ENCODE data around the gene B4GALNT2. TPM values are rescaled to one million over a fixed set of nuclear protein-coding genes. Genes with fewer than 3 reads are reported as not detected.

Gene B4GALNT2
- total RNA-seq, 1 donor from 2014 or later, result 0.98 TPM

GRCh38 chr17:49200423-49201083, 68.0 kb downstream of the B4GALNT2 start:
- H3K4me1 Mint-ChIP-seq (ENCODE audit: low read depth, unreplicated experiment), result no peaks in the 10 kb centered on the region
- H3K4me3 Mint-ChIP-seq (ENCODE audit: unreplicated experiment), result no peak overlapping the region
- no peak overlapping the region for H3K27ac Mint-ChIP-seq (ENCODE audit: unreplicated experiment)
- H3K36me3 Mint-ChIP-seq (ENCODE audit: unreplicated experiment), result no peaks in the 10 kb centered on the region
- TF ChIP-seq CTCF (IDR thresholded peaks at IDR 0.05; ENCODE audit: partially characterized antibody, unreplicated experiment), result no peak
- peaks cover 1% of the 10 kb centered on the region for H3K9me3 Mint-ChIP-seq (ENCODE audit: unreplicated experiment)
- peaks cover 4% of the 10 kb centered on the region for H3K27me3 Mint-ChIP-seq (ENCODE audit: unreplicated experiment)
- DNase-seq, result no peak

GRCh38 chr17:49201481-49201927, 68.9 kb downstream of the B4GALNT2 start:
- H3K36me3 Mint-ChIP-seq (ENCODE audit: unreplicated experiment), result no peaks in the 10 kb centered on the region
- no peak overlapping the region for H3K4me3 Mint-ChIP-seq (ENCODE audit: unreplicated experiment)
- TF ChIP-seq CTCF (IDR thresholded peaks at IDR 0.05; ENCODE audit: partially characterized antibody, unreplicated experiment), result no peak
- H3K27me3 Mint-ChIP-seq (ENCODE audit: unreplicated experiment), result peaks cover 7% of the 10 kb centered on the region
- H3K9me3 Mint-ChIP-seq (ENCODE audit: unreplicated experiment), result peaks cover 1% of the 10 kb centered on the region
- DNase-seq, result no peak
- no peaks in the 10 kb centered on the region for H3K4me1 Mint-ChIP-seq (ENCODE audit: low read depth, unreplicated experiment)
- H3K27ac Mint-ChIP-seq (ENCODE audit: unreplicated experiment), result no peak overlapping the region

- Mint-ChIP-seq H3K36me3 (ENCODE audit: unreplicated experiment) (no peaks in the 10 kb centered on the region), H3K9me3 (ENCODE audit: unreplicated experiment) (peaks cover 1% of the 10 kb centered on the region), H3K27ac (ENCODE audit: unreplicated experiment) (no peak overlapping the region), H3K4me1 (ENCODE audit: low read depth, unreplicated experiment) (no peaks in the 10 kb centered on the region), H3K4me3 (ENCODE audit: unreplicated experiment) (no peak overlapping the region), H3K27me3 (ENCODE audit: unreplicated experiment) (peaks cover 7% of the 10 kb centered on the region)
- no peak for TF ChIP-seq CTCF (IDR thresholded peaks at IDR 0.05; ENCODE audit: partially characterized antibody, unreplicated experiment)
- no peak for DNase-seq
Measured at GRCh38 chr17:49203796-49204195, 71.2 kb downstream of the B4GALNT2 start.

- H3K27ac Mint-ChIP-seq (ENCODE audit: unreplicated experiment), result no peak overlapping the region
- DNase-seq, result no peak
- peaks cover 1% of the 10 kb centered on the region for H3K9me3 Mint-ChIP-seq (ENCODE audit: unreplicated experiment)
- H3K4me3 Mint-ChIP-seq (ENCODE audit: unreplicated experiment), result no peak overlapping the region
- no peaks in the 10 kb centered on the region for H3K36me3 Mint-ChIP-seq (ENCODE audit: unreplicated experiment)
- H3K4me1 Mint-ChIP-seq (ENCODE audit: low read depth, unreplicated experiment), result no peaks in the 10 kb centered on the region
- no peak for TF ChIP-seq CTCF (IDR thresholded peaks at IDR 0.05; ENCODE audit: partially characterized antibody, unreplicated experiment)
- peaks cover 9% of the 10 kb centered on the region for H3K27me3 Mint-ChIP-seq (ENCODE audit: unreplicated experiment)
Measured at GRCh38 chr17:49204516-49204915, 71.9 kb downstream of the B4GALNT2 start.

GRCh38 chr17:49209061-49209571, 76.5 kb downstream of the B4GALNT2 start:
- H3K27ac Mint-ChIP-seq (ENCODE audit: unreplicated experiment), result no peak overlapping the region
- no peaks in the 10 kb centered on the region for H3K4me1 Mint-ChIP-seq (ENCODE audit: low read depth, unreplicated experiment)
- H3K9me3 Mint-ChIP-seq (ENCODE audit: unreplicated experiment), result no peaks in the 10 kb centered on the region
- no peak for DNase-seq
- TF ChIP-seq CTCF (IDR thresholded peaks at IDR 0.05; ENCODE audit: partially characterized antibody, unreplicated experiment), result no peak
- peak overlapping the region; percentile 36 for H3K4me3 Mint-ChIP-seq (ENCODE audit: unreplicated experiment)
- H3K36me3 Mint-ChIP-seq (ENCODE audit: unreplicated experiment), result no peaks in the 10 kb centered on the region
- peaks cover 9% of the 10 kb centered on the region for H3K27me3 Mint-ChIP-seq (ENCODE audit: unreplicated experiment)

Measured in glutamatergic neuron (in vitro differentiated cells).